HepG2 (cell line): Measurements from ENCODE around the gene ILKAP. TPM values are rescaled to one million over a fixed set of nuclear protein-coding genes. Genes with fewer than 3 reads are reported as not detected.

Experiments used
- DMAP1 ChIP-seq: IDR thresholded peaks from 2 replicates; pipeline ENCODE4 v1.6.1; 2016
- EP300 ChIP-seq, 3 experiments: sonication (generic) in 1 of 3; formaldehyde crosslinking in 1 of 3; IDR thresholded peaks; 2 replicates each; pipeline versions ENCODE4 v1.5.1 to v1.6.1; 2011 to 2020; ENCODE audit warnings: low read depth in 2 of 3, low read length in 2 of 3, borderline replicate concordance in 1 of 3, improper control_type of control experiment in 1 of 3, mild to moderate bottlenecking in 1 of 3, missing genetic modification reagents in 1 of 3, moderate library complexity in 1 of 3
- HOXA5 ChIP-seq: sonication (generic); formaldehyde crosslinking; IDR thresholded peaks from 2 replicates; pipeline ENCODE4 v1.4.0; 2020; ENCODE audit warnings: missing genetic modification reagents
- IKZF5 ChIP-seq: IDR thresholded peaks from 2 replicates; pipeline ENCODE4 v1.6.1; 2018; ENCODE audit warnings: missing genetic modification reagents, mild to moderate bottlenecking, missing compliant biosample characterization
- KDM5B ChIP-seq: sonication (generic); formaldehyde crosslinking; IDR thresholded peaks from 2 replicates; pipeline ENCODE4 v1.4.0; 2020; ENCODE audit warnings: missing genetic modification reagents, mild to moderate bottlenecking, borderline replicate concordance
- MAFK ChIP-seq, 2 experiments: IDR thresholded peaks in 1 of 2; conservative IDR thresholded peaks in 1 of 2; 2 replicates each; pipeline ENCODE4 v1.6.1; 2011; ENCODE audit warnings: improper control_type of control experiment in 2 of 2, low read length in 2 of 2
- NONO ChIP-seq, 2 experiments: fragments of 450-650 bp in 1 of 2; sonication (generic) in 1 of 2; formaldehyde crosslinking in 1 of 2; IDR thresholded peaks in 1 of 2; conservative IDR thresholded peaks in 1 of 2; 2 replicates each; pipeline versions ENCODE4 v1.6.1 to v1.8.0; 2017 to 2022; ENCODE audit warnings: mild to moderate bottlenecking in 1 of 2, missing genetic modification reagents in 1 of 2, moderate library complexity in 1 of 2
- PHF21A ChIP-seq: sonication (generic); formaldehyde crosslinking; IDR thresholded peaks from 2 replicates; pipeline ENCODE4 v1.5.0; 2020; ENCODE audit warnings: mild to moderate bottlenecking, missing genetic modification reagents
- RNF2 ChIP-seq: fragments of 450-650 bp; conservative IDR thresholded peaks from 2 replicates; pipeline ENCODE4 v1.6.1; 2016; ENCODE audit warnings: low read depth
- SAFB2 ChIP-seq: sonication (generic); formaldehyde crosslinking; IDR thresholded peaks from 2 replicates; pipeline ENCODE4 v1.5.1; 2020; ENCODE audit warnings: missing genetic modification reagents, low read depth, mild to moderate bottlenecking, borderline replicate concordance
- SNAPC4 ChIP-seq: sonication (generic); formaldehyde crosslinking; IDR thresholded peaks from 2 replicates; pipeline ENCODE4 v1.4.0; 2020; ENCODE audit warnings: mild to moderate bottlenecking, missing genetic modification reagents
- SP140L ChIP-seq: sonication (generic); formaldehyde crosslinking; IDR thresholded peaks from 2 replicates; pipeline ENCODE4 v1.4.0; 2020; ENCODE audit warnings: missing genetic modification reagents, borderline replicate concordance
- XBP1 ChIP-seq: sonication (generic); formaldehyde crosslinking; IDR thresholded peaks from 2 replicates; pipeline ENCODE4 v1.5.0; 2020; ENCODE audit warnings: missing genetic modification reagents
- ZNF563 ChIP-seq: sonication (generic); formaldehyde crosslinking; IDR thresholded peaks from 2 replicates; pipeline ENCODE4 v1.8.0; 2022; ENCODE audit warnings: mild to moderate bottlenecking, moderate library complexity, missing genetic modification reagents
- ZNF574 ChIP-seq: sonication (generic); formaldehyde crosslinking; IDR thresholded peaks from 2 replicates; pipeline ENCODE4 v1.4.0; 2020; ENCODE audit warnings: missing genetic modification reagents
- ZNF598 ChIP-seq: sonication (generic); formaldehyde crosslinking; IDR thresholded peaks from 2 replicates; pipeline ENCODE4 v1.5.1; 2020; ENCODE audit warnings: mild to moderate bottlenecking, missing genetic modification reagents, borderline replicate concordance
- ZSCAN30 ChIP-seq: sonication (generic); formaldehyde crosslinking; IDR thresholded peaks from 2 replicates; pipeline ENCODE4 v1.5.0; 2020; ENCODE audit warnings: mild to moderate bottlenecking, missing genetic modification reagents
- ZSCAN9 ChIP-seq: IDR thresholded peaks from 2 replicates; pipeline ENCODE4 v1.6.1; 2016; ENCODE audit warnings: borderline replicate concordance
- polyA plus RNA-seq, 8 experiments: library from polyadenylated mRNA; depleted of rRNA in 3 of 8; stranded (reverse) in 7 of 8; unstranded in 1 of 8; fragments of >200 nt; fragmentation: Illumina TruSeq in 4 of 8; extraction: Trizol in 4 of 8; gene quantifications; 2 replicates each; pipeline versions ENCODE4 v1.2.1 to v1.2.3, GENCODE V29; 2011 to 2016; ENCODE audit warnings: low read depth in 4 of 8, missing spikeins in 1 of 8, mixed read lengths in 1 of 8; ENCODE audit not compliant: insufficient read depth in 1 of 8
- total RNA-seq, 5 experiments: library from RNA; depleted of rRNA; stranded (reverse); fragments of >200 nt; fragmentation: Illumina TruSeq; extraction: Trizol; gene quantifications; 2 replicates each; pipeline ENCODE4 v1.2.3, GENCODE V29; 2016; ENCODE audit warnings: low read depth in 1 of 5

The ILKAP gene
- total and polyA plus RNA-seq, 2 of the 13 experiments (the other 11 are each of a cell fraction or from before 2014, with no cell fraction given): 29.6 to 33.1 TPM

DNA sequence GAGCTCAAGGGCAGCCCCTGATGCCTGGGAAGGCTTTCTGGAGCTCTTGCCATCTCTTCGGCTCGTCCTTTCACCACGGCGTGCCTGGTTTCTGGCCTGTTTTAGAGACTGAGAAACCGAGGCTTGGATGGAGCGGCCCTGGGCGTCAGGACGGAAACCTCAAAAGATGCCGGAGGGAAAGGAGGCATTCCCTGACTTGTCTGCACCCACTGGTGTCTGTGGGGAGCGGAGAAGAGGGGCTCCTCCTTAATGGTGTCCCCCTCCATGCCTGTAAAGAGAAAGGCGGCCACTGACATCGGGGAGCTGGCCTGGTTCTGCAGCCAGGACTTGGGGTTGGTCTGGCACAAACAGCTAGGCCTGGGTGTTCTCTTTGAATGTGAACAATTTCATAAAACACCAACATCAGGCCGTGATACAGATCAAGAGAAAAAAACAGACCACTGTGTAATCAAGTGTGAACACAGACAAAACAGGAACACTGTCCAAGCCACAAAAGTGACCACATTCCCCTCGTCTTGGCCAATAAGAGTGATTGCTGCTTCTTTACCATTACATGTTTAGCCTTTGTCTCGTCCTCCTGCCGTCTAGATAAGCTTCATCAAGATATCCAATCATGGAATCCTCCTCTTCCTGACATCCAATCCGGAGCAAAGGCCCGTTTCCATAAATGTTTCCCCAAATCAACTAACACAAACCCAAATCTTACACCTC, 633 bp upstream of the ILKAP start (continued):
- TF ChIP-seq EP300 (IDR thresholded peaks at IDR 0.05; ENCODE audit: low read depth in 2 of 2, low read length in 2 of 2) (no peak), EP300 (CRISPR knock-in tag; IDR thresholded peaks at IDR 0.05; ENCODE audit: borderline replicate concordance) (no peak), DMAP1 (CRISPR knock-in tag) (peak; percentile 5; the same call in 1 of the 2 replicates), ZSCAN30 (CRISPR knock-in tag) (no peak), SAFB2 (CRISPR knock-in tag) (no peak), XBP1 (no peak), MAFK (conservative IDR thresholded peaks at IDR 0.05 in 1 of 2, IDR thresholded peaks at IDR 0.05 in 1 of 2; ENCODE audit: low read length in 2 of 2) (no peak), ZSCAN9 (CRISPR knock-in tag) (no peak), IKZF5 (no peak), PHF21A (CRISPR knock-in tag) (no peak), ZNF574 (no peak), ZNF598 (no peak), HOXA5 (CRISPR knock-in tag) (no peak), NONO (IDR thresholded peaks at IDR 0.05) (no peak), NONO (CRISPR knock-in tag; conservative IDR thresholded peaks at IDR 0.05) (no peak; the same call in 1 of the 2 replicates), KDM5B (peak; percentile 37; the same call in 1 of the 2 replicates), SNAPC4 (no peak), RNF2 (peak; percentile 93; the same call in 1 of the 2 replicates), ZNF563 (CRISPR knock-in tag) (no peak), SP140L (CRISPR knock-in tag) (no peak)
